ENCODE data around the gene NTRK2. TPM values are rescaled to one million over a fixed set of nuclear protein-coding genes. Genes with fewer than 3 reads are reported as not detected.
"Not testable (repeated sequence)": the region's sequence is repeated elsewhere in the genome, so short reads cannot be mapped to it uniquely, and the experiment has no call there.

NTRK2 gene
- total RNA-seq, 4 donors from 2014 or later: 2.9 to 15.9 (median 8.4) TPM

DNA sequence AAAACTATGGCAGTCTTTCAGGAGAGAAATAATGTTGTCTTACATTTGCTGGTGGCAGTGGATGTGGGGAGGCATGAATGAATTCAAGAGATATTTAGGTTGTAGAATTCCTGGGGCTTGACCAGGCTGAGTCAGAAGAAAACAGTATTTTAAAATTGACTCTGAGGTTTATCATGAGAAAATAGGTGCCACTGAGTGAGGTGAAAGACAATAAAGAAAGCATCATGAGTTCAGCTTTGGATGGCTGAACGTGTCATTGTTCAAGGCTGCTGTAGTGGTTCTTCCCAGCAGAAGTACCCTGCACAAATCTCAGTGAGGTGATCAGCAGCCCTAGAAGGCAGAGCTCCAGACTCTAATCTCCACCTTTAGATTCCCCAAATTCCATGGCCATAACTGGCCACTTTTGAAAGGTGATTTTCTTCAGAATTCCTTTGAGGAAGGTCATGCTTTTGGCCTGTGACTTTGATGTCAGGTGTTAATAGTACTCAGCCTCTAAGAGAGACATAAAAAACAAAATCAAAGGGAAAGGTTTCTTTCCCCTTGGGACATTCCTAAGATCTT is 395.4 kb downstream of the NTRK2 start:
- no peaks in the 10 kb centered on the region for H3K36me3 ChIP-seq
- 58 to 75% methylated on average over 1 of the region's 1 CpG for WGBS, 2 donors
- DNase-seq: no peak
- no peak overlapping the region for H3K27ac ChIP-seq
- H3K4me3 ChIP-seq: no peak overlapping the region
- TF ChIP-seq POLR2A (IDR thresholded peaks at IDR 0.05): no peak
- TF ChIP-seq, protein P1, sequence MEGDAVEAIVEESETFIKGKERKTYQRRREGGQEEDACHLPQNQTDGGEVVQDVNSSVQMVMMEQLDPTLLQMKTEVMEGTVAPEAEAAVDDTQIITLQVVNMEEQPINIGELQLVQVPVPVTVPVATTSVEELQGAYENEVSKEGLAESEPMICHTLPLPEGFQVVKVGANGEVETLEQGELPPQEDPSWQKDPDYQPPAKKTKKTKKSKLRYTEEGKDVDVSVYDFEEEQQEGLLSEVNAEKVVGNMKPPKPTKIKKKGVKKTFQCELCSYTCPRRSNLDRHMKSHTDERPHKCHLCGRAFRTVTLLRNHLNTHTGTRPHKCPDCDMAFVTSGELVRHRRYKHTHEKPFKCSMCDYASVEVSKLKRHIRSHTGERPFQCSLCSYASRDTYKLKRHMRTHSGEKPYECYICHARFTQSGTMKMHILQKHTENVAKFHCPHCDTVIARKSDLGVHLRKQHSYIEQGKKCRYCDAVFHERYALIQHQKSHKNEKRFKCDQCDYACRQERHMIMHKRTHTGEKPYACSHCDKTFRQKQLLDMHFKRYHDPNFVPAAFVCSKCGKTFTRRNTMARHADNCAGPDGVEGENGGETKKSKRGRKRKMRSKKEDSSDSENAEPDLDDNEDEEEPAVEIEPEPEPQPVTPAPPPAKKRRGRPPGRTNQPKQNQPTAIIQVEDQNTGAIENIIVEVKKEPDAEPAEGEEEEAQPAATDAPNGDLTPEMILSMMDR (IDR thresholded peaks at IDR 0.05): no peak
- H3K4me1 ChIP-seq: no peaks in the 10 kb centered on the region
- peaks cover 0 to 9% (median 0%) of the 10 kb centered on the region in 4 donors for H3K27me3 ChIP-seq
- H3K9me3 ChIP-seq: no peaks in the 10 kb centered on the region
- intact Hi-C loops (cut with DNase I): no loop called here

DNA sequence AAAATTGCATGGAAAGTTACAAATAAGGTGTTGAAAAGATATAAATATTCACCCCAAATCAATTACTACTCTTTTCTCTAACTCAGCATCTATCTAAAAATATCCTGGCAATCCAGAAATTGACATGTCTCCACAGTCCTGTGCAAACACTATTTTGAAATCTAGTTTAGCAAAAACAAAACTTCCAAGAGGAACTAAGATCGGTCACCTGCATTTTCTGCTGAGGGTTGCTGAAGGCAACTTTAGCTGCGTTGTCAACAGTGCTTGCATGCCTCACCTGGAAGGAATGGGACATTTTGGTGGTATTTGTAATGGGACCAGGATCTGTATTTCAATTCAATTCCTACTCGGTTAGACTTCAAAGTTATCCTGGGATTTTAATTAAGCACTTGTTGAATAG is 398.3 kb downstream of the NTRK2 start:
- no peaks in the 10 kb centered on the region for H3K9me3 ChIP-seq
- H3K36me3 ChIP-seq: no peaks in the 10 kb centered on the region
- 52 to 59% methylated on average over 3 of the region's 3 CpGs for WGBS, 2 donors
- no peak overlapping the region for H3K27ac ChIP-seq
- TF ChIP-seq POLR2A (IDR thresholded peaks at IDR 0.05): no peak
- TF ChIP-seq, protein P1 (IDR thresholded peaks at IDR 0.05): no peak
- intact Hi-C loops (cut with DNase I): no loop called here
- H3K4me1 ChIP-seq: no peaks in the 10 kb centered on the region
- no peak for DNase-seq
- H3K4me3 ChIP-seq: no peak overlapping the region
- peaks cover 0 to 9% (median 0%) of the 10 kb centered on the region in 4 donors for H3K27me3 ChIP-seq

DNA sequence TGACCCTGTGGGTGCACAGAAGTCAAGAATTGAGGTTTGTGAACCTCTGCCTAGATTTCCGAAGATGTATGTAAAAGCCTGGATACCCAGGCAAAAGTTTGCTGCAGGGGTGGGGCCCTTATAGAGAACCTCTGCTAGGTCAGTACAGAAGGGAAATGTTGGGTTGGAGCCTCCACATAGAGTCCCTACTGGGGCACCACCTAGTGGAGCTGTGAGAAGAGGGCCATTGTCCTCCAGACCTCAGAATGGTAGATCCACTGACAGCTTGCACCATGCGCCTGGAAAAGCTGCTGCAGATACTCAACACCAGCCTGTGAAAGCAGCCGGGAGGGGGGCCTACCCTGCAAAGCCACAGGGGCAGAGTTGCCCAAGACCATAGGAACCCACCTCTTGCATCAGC is 399.9 kb downstream of the NTRK2 start:
- DNase-seq; H3K4me1 ChIP-seq; H3K27me3 ChIP-seq; H3K4me3 ChIP-seq; H3K9me3 ChIP-seq; H3K27ac ChIP-seq; H3K36me3 ChIP-seq; intact Hi-C loops (cut with DNase I): not testable (repeated sequence)
- TF ChIP-seq, protein P1 (IDR thresholded peaks at IDR 0.05): peak in 2 of 6 experiments; percentile 12 to 40
- WGBS, 2 donors: 64% methylated on average over 3 of the region's 3 CpGs; no CpG with 5 or more reads in 1 of the 2 donors
